GM19324 (cell line): Measurements from ENCODE around the gene CASP9.

Experiments
- ATAC-seq: cut with Tn5 transposase; IDR thresholded peaks from one replicate; pipeline ENCODE4 v1.9.1; 2021; ENCODE audit warnings: mild to moderate bottlenecking, moderate library complexity; ENCODE audit not compliant: unreplicated experiment, low FRiP score

The CASP9 gene

GRCh38 chr1:15451014-15451722 lies 72.8 kb downstream of the CASP9 start:
- ATAC-seq: no peak

GRCh38 chr1:15449567-15449966 lies 74.4 kb downstream of the CASP9 start:
- ATAC-seq: no peak

GRCh38 chr1:15448877-15449462 lies 75.0 kb downstream of the CASP9 start:
- ATAC-seq: no peak

- no peak for ATAC-seq
Measured at GRCh38 chr1:15446212-15446611, 77.8 kb downstream of the CASP9 start.

GRCh38 chr1:15445390-15446122 lies 78.5 kb downstream of the CASP9 start:
- ATAC-seq: no peak

- no peak for ATAC-seq
Measured at GRCh38 chr1:15444468-15445389, 79.3 kb downstream of the CASP9 start.

GRCh38 chr1:15443281-15443680 lies 80.7 kb downstream of the CASP9 start:
- ATAC-seq: no peak

GRCh38 chr1:15442759-15443158 lies 81.3 kb downstream of the CASP9 start:
- ATAC-seq: no peak

- no peak for ATAC-seq
Measured at GRCh38 chr1:15442119-15442518, 81.9 kb downstream of the CASP9 start.
